Epithelial cell of prostate (primary cell): ENCODE data around the gene MUC5AC.
"Not testable (repeated sequence)": the region's sequence is repeated elsewhere in the genome, so short reads cannot be mapped to it uniquely, and the experiment has no call there.

ENCODE experiments used
- DNase-seq: peaks from one replicate; pipeline ENCODE4 v3.0.0-alpha.2; 2011; ENCODE audit warnings: low read depth, low spot score
- H3K27ac ChIP-seq: fragments of 450-650 bp; 2 replicates; pipeline ENCODE4 v1.5.1; 2017; ENCODE audit warnings: mild to moderate bottlenecking

MUC5AC gene

DNA sequence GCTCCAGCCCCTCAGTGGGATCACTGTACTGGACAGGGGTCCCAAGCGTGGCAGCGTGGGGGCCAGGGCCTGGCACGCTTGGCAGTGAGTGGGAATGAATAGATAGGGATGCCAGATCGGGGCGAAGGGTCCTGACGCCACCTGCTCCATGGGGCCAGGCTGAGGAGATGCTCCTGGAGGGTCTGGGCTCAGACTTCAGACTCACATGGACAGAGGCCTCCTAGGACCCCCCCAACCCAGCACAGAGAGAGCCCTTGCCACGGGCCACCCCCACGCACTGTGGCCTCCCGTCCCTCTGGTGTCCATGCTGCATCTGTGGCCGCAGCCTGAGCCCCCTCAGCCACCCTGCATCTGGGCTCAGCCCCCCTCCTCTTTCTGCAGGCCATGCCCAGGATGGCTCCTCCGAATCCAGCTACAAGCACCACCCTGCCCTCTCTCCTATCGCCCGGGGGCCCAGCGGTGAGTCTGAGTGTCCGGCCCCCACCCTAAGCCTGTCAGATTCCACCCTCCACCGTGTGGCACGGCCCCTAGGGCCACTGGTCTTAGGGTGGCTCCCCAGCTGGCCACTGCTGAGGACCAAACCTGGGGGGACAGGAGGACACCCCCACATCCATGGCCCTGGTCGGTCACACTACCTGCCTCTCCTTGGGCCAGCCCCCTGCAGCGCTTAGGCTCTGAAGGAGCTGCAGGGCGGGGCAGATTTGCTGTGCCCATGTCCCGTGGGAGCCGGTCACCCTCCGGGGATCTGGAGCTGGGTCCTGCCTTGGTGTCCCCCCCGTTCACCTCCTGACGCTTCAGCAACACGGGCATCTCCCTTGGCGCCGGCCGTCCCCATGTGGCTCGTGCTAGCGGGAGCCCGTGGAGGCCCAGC lies 2.7 kb downstream of the MUC5AC start:
- no peak for DNase-seq
- no peak overlapping the region for H3K27ac ChIP-seq

DNA sequence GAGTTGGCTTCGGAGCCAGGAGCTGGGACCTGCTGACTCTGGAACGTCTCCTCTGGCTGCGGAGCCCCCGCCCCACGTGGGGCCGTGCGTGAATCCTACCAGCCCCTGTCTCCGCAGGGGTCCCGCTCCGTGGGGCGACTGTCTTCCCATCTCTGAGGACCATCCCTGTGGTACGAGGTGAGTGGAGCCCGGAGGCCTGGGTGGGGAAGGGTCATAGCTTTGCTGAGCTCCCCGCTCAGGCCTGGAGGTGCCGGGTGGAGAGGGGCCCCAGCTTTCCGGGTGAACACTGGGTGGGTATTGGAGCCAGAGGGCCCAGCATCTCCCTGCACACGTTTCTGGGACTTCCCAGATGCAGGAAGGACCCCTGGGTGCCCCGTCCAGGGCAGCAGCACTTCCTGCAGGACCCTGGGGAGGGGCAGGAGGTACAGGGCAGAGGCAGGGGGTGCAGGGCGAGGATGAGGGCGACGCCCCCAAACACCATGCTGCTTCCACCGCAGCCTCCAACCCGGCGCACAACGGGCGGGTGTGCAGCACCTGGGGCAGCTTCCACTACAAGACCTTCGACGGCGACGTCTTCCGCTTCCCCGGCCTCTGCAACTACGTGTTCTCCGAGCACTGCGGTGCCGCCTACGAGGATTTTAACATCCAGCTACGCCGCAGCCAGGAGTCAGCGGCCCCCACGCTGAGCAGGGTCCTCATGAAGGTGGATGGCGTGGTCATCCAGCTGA lies 3.8 kb downstream of the MUC5AC start:
- H3K27ac ChIP-seq = no peak overlapping the region
- DNase-seq = no peak

DNA sequence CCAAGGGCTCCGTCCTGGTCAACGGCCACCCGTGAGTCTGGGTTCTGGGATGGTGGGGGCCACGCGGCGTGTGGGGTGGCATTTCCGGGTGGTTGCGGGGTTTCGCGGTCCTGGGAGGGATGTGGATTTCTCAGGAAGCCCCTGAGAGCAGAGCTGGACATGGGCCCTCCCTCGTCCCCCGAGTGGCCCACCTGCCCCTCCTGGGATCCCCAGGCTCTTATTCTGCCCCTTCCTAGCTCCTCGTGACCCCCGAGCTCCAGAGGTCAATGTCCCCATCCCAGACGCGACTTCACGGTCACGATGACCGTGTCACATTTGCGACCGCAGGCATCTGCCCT lies 4.4 kb downstream of the MUC5AC start:
- DNase-seq = no peak
- no peak overlapping the region for H3K27ac ChIP-seq

DNA sequence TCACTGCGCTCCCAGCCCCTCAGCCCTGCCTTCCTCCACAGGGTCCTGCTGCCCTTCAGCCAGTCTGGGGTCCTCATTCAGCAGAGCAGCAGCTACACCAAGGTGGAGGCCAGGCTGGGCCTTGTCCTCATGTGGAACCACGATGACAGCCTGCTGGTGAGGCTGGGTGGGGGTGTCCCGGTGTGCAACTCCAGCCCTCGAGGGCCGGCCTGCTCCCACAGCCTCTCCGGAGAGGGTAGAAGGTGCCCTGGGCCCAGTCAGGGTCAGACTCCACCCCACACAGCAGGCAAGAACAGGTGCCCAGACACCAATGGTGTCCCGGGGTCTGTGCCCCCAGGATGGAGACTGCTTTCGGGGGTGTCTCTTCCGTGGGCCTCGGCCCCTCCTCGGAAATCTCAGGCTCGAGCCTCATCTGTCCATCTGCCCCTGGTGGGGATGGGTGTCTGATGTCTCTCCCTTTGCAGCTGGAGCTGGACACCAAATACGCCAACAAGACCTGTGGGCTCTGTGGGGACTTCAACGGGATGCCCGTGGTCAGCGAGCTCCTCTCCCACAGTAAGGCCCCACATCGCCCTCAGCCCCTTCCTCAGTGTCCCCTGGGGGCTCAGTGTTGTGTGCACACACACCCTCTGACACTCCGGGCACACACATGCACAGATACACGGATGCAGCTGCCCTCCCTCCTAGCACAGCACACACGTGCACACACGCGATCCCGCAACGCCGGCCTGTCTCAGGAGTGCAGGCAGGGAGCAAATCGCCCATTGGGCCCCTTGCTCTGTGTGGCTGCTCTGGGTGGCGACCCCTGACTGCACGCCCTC lies 4.9 kb downstream of the MUC5AC start:
- no peak overlapping the region for H3K27ac ChIP-seq
- no peak for DNase-seq

DNA sequence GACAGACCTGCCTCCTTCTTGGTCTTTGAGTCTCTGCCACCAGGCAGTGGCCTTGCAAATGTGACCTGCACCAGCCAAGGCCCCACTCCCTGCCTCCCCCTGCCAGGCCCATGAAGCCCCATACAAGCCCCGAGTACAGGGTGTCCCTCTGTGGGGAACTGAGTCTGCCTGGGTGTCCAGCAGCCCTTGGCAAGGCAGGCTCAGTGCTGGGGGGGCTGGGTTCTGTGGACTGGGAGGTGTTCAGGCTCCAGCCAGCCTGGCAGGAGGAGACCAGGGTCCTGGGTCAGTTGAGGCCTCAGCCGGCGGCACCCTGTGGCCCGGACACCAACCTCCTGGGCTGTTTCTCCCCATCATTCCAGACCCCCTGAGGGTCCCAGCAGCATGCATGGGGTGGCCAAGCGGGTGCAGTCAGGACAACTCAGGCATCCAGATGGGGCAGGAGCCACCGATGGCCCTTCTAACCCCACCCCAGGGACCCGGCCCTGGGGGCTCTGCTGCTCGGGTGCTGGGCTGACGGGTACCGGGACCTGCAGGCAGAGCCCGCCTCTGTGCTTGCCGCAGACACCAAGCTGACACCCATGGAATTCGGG lies 5.7 kb downstream of the MUC5AC start:
- no peak for DNase-seq
- H3K27ac ChIP-seq = no peak overlapping the region

DNA sequence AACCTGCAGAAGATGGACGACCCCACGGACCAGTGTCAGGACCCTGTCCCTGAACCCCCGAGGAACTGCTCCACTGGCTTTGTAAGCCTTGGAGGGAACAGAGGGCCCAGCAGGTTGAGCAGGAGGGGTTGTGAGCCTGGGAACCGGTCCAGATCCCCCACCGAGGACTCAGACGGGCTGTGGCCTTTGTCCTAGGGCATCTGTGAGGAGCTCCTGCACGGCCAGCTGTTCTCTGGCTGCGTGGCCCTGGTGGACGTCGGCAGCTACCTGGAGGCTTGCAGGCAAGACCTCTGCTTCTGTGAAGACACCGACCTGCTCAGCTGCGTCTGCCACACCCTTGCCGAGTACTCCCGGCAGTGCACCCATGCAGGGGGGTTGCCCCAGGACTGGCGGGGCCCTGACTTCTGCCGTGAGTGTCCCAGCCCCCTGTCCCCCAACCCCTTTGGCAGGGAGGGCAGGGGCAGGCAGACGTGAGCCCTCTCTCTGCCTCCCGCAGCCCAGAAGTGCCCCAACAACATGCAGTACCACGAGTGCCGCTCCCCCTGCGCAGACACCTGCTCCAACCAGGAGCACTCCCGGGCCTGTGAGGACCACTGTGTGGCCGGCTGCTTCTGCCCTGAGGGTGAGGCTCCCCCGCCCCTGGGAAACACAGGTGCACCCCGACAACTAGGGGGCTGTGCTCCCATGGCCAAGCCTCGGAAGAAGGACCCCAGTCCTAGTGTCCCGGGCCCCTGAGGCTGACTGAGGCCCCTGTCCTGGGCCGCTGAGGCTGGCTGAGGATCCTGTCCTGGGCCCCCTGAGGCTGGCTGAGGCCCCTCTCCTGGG lies 6.4 kb downstream of the MUC5AC start:
- DNase-seq = no peak

DNA sequence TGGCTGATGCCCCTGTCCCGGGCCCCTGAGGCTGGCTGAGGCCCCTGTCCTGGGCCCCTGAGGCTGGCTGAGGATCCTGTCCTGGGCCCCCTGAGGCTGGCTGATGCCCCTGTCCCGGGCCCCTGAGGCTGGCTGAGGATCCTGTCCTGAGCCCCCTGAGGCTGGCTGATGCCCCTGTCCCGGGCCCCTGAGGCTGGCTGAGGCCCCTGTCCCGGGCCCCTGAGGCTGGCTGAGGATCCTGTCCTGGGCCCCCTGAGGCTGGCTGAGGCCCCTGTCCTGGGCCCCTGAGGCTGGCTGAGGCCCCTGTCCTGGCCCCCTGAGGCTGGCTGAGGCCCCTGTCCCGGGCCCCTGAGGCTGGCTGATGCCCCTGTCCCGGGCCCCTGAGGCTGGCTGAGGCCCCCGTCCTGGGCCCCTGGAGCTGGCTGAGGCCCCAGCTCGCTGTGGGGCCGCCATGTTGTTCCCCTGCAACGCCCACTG lies 7.1 kb downstream of the MUC5AC start:
- H3K27ac ChIP-seq, DNase-seq: not testable (repeated sequence)

More for the DNA sequence above, 6.4 kb downstream of the MUC5AC start:
- no peak overlapping the region for H3K27ac ChIP-seq

DNA sequence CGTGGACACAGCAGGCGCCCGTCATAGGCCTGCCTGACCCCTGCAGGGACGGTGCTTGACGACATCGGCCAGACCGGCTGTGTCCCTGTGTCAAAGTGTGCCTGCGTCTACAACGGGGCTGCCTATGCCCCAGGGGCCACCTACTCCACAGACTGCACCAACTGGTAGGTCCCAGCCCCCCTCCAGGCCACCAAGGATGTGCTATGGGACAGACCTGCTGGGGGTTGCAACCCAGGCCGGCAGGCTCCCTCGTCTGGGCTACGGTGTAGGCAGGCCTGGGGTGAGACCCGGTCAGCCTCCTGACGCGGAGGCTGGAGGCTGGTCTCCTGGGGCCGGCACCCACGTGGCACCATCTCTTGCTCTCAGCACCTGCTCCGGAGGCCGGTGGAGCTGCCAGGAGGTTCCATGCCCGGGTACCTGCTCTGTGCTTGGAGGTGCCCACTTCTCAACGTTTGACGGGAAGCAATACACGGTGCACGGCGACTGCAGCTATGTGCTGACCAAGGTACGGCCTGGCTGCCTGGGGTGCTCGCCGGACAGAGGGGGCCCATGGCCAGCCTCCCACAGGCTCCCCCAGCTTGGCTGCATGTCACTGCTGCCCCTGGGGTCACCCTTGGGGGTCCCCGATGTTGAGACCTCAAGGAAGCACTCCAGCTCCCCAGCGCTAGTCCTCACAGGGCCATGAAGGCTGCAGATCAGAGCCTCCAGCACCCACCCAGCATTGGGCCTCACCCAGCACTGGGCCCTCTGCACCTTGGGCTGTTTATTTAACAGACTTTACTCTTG lies 7.7 kb downstream of the MUC5AC start:
- no peak for DNase-seq

DNA sequence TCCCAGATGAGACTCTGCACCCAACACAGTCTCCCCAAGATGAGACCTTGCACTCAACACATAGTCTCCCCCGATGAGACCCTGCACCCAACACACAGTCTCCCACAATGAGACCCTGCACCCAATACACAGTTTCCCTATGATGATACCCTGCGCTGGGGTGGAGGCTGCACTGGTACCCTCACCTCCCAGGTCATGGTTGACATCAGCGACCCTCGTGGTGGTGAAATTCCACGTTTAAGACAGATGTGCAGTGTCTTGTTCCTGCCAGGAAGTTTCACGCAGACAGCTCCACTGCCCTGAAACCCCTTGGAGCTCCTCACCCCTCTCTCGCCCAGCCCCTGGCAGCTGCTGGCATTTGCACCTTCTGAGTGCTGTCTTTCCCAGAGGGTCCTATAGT lies 9.5 kb downstream of the MUC5AC start:
- DNase-seq = no peak
- H3K27ac ChIP-seq = no peak overlapping the region

More for the DNA sequence above, 7.7 kb downstream of the MUC5AC start:
- no peak overlapping the region for H3K27ac ChIP-seq

DNA sequence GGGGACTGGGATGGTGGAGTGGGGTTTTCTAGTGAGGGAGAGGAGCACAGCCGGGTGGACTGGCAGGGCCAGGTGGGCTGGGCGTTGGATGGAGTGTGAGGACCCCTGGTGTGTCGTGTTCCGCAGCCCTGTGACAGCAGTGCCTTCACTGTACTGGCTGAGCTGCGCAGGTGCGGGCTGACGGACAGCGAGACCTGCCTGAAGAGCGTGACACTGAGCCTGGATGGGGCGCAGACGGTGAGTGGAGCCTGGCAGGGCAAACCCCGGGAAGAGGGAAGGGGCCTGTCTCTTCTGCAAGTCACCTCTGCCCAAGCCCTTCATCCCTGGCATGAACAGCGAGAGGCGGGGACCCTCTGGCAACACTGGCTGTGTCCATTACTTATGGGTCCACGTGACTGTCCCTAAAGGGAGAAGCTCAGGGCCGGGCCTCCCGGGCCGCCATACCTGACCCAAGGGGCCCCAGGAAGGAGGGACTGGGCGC lies 10.0 kb downstream of the MUC5AC start:
- DNase-seq = no peak
- no peak overlapping the region for H3K27ac ChIP-seq

DNA sequence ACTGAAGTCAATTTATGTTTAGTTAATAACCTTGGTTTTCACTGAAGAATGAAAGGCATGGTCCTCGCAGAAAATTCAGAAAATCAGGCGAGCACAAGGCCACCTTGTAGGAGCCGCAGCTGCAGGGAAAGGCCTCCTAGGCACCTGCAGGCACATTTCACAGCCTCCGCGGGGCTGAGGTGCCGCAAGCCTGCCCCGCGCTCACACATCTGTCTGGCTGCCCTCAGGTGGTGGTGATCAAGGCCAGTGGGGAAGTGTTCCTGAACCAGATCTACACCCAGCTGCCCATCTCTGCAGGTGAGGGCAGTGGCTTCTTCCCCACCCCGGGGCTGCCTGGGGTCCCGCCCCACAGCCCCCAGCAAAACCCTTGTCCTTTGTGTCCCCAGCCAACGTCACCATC lies 10.5 kb downstream of the MUC5AC start:
- H3K27ac ChIP-seq = no peak overlapping the region
- no peak for DNase-seq

DNA sequence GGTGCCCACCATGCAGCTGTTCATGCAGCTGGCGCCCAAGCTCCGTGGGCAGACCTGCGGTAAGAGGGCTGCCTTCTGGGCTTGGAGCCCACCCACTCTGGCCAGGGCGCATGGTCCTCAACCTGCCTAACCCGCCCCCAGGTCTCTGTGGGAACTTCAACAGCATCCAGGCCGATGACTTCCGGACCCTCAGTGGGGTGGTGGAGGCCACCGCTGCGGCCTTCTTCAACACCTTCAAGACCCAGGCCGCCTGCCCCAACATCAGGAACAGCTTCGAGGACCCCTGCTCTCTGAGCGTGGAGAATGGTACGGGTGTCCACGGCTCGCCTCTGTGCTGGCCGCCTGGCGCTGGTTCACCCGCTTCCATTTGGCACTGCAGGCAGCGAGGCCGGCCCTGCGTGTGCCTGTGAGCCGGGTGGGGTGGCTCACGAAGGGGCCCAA lies 11.0 kb downstream of the MUC5AC start:
- no peak for DNase-seq
- H3K27ac ChIP-seq = no peak overlapping the region

DNA sequence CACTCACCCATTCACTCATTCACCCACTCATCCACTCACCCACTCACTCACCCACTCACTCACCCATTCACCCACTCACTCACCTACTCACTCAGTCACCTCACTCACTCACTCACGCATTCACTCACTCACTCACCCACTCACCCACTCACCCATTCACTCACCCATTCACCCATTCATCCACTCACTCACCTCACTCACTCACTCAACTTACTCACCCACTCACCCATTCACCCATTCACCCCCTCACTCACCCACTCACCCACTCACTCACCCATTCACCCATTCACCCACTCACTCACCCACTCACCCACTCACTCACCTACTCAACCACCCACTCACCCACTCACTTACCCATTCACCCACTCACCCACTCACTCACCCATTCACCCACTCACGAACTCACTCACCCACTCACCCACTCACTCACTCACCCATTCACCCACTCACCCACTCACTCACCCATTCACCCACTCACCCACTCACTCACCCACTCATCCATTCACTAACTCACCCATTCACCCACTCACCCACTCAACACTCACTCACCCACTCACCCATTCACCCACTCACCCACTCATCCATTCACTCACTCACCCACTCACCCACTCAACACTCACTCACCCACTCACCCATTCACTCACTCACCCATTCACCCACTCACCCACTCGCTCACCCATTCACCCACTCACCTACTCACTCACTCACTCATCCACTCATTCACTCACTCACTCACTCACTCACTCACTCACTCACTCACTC lies 13.7 kb downstream of the MUC5AC start:
- no peak for DNase-seq
- no peak overlapping the region for H3K27ac ChIP-seq

DNA sequence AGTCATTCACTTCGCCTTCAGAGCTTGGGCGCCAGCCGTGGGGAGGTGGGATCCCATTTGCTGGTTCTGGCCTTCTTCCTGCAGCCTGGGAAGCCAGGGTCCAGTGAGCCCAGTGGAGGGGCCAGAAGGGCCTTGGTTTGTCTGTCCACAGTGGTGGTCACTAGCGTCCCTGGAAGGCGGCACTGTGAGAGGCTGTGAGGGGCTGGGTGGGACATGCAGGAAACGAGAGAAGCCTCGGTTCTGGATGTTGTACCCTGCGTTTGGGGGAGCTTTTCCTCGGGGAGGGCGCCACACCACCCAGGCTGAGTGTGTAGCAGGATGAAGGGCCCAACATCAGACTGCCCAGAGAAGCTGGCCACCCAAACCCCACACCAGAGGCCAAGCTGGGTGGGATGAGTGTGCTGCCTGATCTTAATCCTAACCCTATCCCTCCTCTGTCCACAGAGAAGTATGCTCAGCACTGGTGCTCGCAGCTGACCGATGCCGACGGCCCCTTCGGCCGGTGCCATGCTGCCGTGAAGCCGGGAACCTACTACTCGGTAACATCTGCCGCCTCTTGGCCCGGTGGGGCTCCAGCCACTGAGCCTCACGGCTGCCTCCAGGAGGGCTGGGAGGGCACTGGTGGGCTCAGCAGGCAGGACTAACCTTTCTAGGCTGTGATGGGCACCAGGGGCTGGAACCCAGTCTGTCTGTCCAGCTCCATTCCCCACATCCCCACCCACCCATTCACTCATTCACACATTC lies 14.4 kb downstream of the MUC5AC start:
- no peak for DNase-seq
- no peak overlapping the region for H3K27ac ChIP-seq

DNA sequence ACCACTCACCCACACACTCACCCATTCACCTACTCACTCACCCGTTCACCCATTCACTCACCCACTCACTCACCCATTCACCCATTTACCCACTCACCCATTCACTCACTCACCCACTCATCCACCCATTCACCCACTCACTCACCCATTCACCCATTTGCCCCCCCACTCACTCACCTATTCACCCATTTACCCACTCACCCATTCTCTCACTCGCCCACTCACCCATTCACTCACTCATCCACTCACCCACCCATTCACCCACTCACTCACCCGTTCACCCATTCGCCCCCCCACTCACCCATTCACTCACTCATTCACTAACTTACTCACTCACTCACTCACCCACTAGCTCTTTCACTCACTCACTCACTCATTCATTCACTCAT lies 15.0 kb downstream of the MUC5AC start:
- H3K27ac ChIP-seq = no peak overlapping the region
- DNase-seq = no peak

DNA sequence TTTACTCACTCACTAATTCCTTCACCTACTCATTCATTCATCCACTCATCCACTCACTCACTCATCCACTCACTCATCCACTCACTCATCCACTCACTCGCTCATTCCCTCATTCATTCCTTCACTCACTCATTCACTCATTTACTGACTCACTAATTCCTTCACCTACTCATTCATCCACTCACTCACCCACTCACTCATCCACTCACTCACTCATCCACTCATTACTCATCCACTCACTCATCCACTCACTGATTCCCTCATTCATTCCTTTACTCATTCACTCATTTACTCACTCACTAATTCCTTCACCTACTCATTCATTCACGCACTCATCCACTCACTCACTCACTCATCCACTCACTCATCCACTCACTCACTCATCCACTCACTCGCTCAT lies 15.6 kb downstream of the MUC5AC start:
- H3K27ac ChIP-seq = not testable (repeated sequence)

More for the DNA sequence above, 15.6 kb downstream of the MUC5AC start:
- not testable (repeated sequence) for DNase-seq
